Brain microvascular endothelial cell (primary cell): ENCODE data around the gene TXNDC2.
"Not testable (repeated sequence)": the region's sequence is repeated elsewhere in the genome, so short reads cannot be mapped to it uniquely, and the experiment has no call there.

Experiments
- DNase-seq: peaks from one replicate; pipeline ENCODE4 v3.0.0-alpha.2; 2020
- H3K27ac ChIP-seq: fragments of 250-450 bp; sonication (Bioruptor Pico); 2 replicates; pipeline ENCODE4 v1.5.1; 2020; ENCODE audit warnings: mild to moderate bottlenecking, moderate library complexity
- H3K27me3 ChIP-seq: fragments of 250-450 bp; sonication (Bioruptor Pico); replicated peaks from 2 replicates; pipeline ENCODE4 v1.5.1; 2020; ENCODE audit warnings: mild to moderate bottlenecking
- H3K36me3 ChIP-seq: fragments of 250-450 bp; sonication (Bioruptor Pico); replicated peaks from 2 replicates; pipeline ENCODE4 v1.5.1; 2020; ENCODE audit warnings: mild to moderate bottlenecking
- H3K4me3 ChIP-seq: 2 replicates; pipeline ENCODE4 v1.5.1; 2011; ENCODE audit warnings: low read depth, mild to moderate bottlenecking, control low read depth, low read length, moderate library complexity
- CTCF ChIP-seq: IDR thresholded peaks from 2 replicates; pipeline ENCODE4 v1.5.1; 2011; ENCODE audit warnings: low read depth, mild to moderate bottlenecking, moderate library complexity, low read length, control low read depth, inconsistent platforms; ENCODE audit errors: missing control alignments
- in situ Hi-C: cut with HindIII; loops from 2 replicates; pipeline ENCODE4 v1.10.0; 2017; ENCODE audit warnings: low sequenced_read_pairs, low pct_ligation_motif_present

The TXNDC2 gene

GRCh38 chr18:9898792-9899549 lies 13.2 kb downstream of the TXNDC2 start:
- Histone ChIP-seq H3K27ac (peak overlapping the region; percentile 52), H3K36me3 (no peaks in the 10 kb centered on the region), H3K27me3 (no peaks in the 10 kb centered on the region), H3K4me3 (no peak overlapping the region)
- DNase-seq, result peak; percentile 39
- TF ChIP-seq CTCF, result no peak
- in situ Hi-C loops, result no loop called here

- H3K27ac ChIP-seq, H3K4me3 ChIP-seq, H3K36me3 ChIP-seq, H3K27me3 ChIP-seq, in situ Hi-C loops, DNase-seq: not testable (repeated sequence)
These were observed 13.8 kb downstream of the TXNDC2 start for GRCh38 chr18:9899550-9899930.

GRCh38 chr18:9900699-9901098 lies 14.9 kb downstream of the TXNDC2 start:
- in situ Hi-C loops, result no loop called here
- Histone ChIP-seq H3K27me3 (no peaks in the 10 kb centered on the region), H3K36me3 (no peaks in the 10 kb centered on the region), H3K27ac (no peak overlapping the region), H3K4me3 (no peak overlapping the region)
- DNase-seq, result no peak
- TF ChIP-seq CTCF, result no peak

GRCh38 chr18:9901377-9901776 lies 15.6 kb downstream of the TXNDC2 start:
- H3K27ac ChIP-seq, result no peak overlapping the region
- DNase-seq, result no peak
- no peak overlapping the region for H3K4me3 ChIP-seq
- H3K36me3 ChIP-seq, result no peaks in the 10 kb centered on the region
- no peaks in the 10 kb centered on the region for H3K27me3 ChIP-seq
- in situ Hi-C loops, result no loop called here
- TF ChIP-seq CTCF, result no peak

GRCh38 chr18:9902264-9902663 lies 16.5 kb downstream of the TXNDC2 start:
- H3K4me3 ChIP-seq, H3K27me3 ChIP-seq, H3K27ac ChIP-seq, H3K36me3 ChIP-seq, DNase-seq, in situ Hi-C loops: not testable (repeated sequence)

DNA sequence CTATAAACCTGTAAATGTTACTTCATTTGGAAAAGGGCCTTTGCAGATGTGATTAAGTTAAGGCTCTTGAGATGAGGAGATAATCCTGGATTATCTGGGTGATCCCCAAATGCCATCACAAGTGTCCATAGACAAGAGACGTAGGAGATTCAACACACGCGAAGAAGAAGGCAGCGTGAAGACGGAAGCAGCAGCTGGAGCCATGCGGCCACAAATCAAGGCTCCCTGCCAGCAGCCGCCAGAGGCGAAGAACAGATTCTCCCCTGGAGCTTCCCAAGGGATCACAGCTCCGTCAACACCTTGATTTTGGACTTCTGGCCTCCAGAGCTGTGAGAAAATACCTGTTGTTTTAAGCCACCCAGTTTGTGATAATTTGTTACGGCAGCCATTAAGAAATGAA lies 17.1 kb downstream of the TXNDC2 start:
- DNase-seq, result no peak
- in situ Hi-C loops, result no loop called here

More for the DNA sequence above, 17.1 kb downstream of the TXNDC2 start:
- TF ChIP-seq CTCF, result no peak
- H3K36me3 ChIP-seq, result no peaks in the 10 kb centered on the region
- H3K27me3 ChIP-seq, result no peaks in the 10 kb centered on the region
- H3K4me3 ChIP-seq, result no peak overlapping the region
- H3K27ac ChIP-seq, result no peak overlapping the region
